Skin of body (tissue), 2 donors: Measurements from ENCODE around the gene FHIT. TPM values are rescaled to one million over a fixed set of nuclear protein-coding genes. Genes with fewer than 3 reads are reported as not detected.

Source experiments
- DNase-seq: peaks from one replicate; lab custom pipeline; 2025; lab: John Stamatoyannopoulos, UW
- total RNA-seq: library from RNA; depleted of rRNA; stranded (reverse); fragments of >200 nt; gene quantifications from one replicate; pipeline ENCODE4 v1.2.3, GENCODE V29; 2014

FHIT gene
- total RNA-seq, 1 donor from 2014 or later = 8.9 TPM

GRCh38 chr3:60767536-60767935 is 483.7 kb downstream of the FHIT start:
- DNase-seq = no peak

DNA sequence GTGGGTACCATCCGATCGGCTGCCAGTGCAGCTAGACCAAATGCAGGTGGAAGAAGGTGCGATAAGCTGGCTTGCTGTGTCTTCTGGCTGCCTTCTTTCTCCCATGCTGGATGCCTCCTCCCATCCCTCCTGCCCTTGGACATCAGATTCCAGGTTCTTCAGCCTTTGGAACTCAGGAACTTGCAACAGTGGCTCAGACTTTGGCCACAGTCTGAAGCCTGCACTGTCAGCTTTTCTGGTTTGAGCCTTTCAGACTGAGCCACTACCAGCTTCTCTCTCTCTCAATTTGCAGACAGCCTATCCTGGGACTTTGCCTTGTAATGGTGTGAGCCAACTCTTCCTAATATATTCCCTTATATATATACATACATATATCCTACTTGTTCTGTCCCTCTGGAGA is 485.5 kb downstream of the FHIT start:
- DNase-seq = no peak

DNA sequence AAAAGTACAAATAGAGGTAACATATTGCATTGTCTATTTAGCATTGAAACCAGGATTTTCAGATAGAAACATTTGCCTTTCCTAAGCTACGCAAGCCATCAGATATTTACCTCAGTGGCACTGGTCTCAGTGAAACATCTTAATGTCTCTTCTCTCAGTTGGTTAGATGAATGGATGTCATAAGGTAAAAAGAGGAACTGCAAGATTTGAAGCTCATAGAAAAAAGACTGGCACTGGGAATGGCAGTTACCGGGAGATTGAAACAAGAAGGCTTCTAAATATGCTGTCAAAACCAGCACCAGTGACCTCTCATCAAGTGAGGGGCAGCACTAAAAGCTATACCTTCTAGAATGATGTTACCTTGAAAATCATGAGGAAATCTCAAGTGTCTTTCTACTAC is 486.4 kb downstream of the FHIT start:
- DNase-seq = no peak

GRCh38 chr3:60760145-60760544 is 491.1 kb downstream of the FHIT start:
- no peak for DNase-seq

GRCh38 chr3:60759439-60759838 is 491.8 kb downstream of the FHIT start:
- DNase-seq = no peak

- no peak for DNase-seq
Observed at GRCh38 chr3:60758831-60759230, 492.4 kb downstream of the FHIT start.

DNA sequence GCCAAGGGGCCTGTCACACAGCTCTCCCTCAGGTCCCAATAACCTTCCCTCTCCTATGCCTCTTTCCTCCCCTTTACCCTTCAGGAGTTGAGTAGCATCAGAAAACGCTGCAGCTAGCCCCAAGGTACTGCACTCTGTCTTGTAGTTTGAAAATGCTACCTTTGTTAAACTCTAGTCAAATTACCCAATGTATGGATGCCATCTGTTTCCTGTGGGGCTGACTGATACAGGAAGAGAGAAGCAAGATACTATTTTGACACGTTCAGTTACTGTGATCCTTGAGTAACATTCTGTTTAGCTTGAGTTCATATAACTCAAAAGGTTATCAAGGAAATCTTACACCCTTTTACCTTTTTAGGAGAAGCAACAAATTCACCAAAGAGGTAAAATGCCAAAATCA is 493.1 kb downstream of the FHIT start:
- DNase-seq = no peak

GRCh38 chr3:60757724-60758123 is 493.5 kb downstream of the FHIT start:
- no peak for DNase-seq

DNA sequence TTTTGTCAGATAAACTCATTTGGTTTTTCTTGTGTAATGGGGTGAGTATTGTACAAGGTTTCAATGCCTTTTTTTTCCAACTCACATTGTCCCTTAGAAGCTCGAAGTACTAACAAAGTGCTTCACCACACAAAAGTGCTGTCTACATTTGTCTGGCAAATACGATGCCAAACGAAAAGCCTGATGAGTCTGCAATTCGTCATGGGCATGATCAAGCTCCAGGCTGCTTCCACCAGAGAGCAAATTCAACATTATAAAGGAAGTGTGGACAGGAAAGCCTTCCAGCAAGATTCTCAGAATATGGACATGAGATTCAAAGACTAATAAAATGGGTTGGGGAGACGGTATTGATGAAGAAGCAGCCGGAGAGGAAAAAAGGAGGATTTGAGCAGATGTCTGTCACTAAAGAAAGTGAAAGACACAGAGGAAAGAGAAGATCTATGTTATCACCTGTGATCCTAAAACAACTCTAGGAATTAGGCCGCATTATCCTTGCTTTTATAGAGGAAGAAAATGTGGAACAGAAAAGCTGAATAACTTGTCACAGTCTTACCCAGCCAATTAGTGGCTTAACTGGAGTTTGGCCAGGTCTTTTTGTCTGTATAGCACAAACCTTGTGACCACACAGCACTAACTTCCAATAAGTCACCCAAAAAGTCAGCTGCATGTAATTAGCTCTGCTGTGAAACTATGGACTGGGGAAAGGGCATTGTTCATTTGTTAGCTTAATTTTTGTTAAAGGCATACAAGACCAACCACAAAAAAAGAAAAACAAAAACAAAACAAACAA is 494.8 kb downstream of the FHIT start:
- no peak for DNase-seq

DNA sequence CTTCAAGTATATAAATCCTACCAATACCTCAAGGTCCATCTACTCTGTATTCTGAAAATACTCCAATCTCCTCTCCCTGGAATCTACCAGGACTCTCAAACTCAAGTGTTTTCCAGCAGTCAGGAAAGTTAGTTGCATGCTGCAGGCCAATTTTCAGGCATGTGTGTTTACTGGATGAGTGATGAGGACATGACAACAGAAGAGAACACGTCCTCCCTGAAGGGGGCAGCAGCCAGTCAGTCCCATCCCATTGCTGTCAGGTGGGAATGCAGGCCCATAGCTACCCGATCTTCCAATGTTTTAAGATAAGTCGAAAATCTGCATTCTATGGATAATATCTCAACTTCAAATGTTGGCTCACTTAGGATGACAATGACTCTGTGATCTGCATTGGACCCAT is 496.2 kb downstream of the FHIT start:
- DNase-seq = no peak

DNA sequence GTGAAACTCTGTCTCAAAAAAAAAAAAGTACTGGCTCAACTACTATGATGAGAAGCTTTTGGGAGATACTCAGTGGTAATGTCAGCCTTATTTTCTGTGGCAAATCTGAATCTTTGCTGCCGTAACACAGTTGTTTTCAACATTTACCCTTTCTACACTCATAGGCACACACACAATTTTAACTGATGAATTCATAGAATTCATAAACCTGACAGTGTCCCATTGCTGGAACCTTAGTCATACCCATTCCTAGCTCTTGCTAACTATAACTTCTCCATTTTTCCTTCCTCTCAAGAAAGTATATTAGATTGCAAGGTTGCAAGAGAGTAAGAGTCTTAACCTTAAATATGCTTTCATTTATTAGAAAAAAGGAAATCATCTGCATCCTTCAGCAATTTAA is 496.6 kb downstream of the FHIT start:
- DNase-seq = no peak

DNA sequence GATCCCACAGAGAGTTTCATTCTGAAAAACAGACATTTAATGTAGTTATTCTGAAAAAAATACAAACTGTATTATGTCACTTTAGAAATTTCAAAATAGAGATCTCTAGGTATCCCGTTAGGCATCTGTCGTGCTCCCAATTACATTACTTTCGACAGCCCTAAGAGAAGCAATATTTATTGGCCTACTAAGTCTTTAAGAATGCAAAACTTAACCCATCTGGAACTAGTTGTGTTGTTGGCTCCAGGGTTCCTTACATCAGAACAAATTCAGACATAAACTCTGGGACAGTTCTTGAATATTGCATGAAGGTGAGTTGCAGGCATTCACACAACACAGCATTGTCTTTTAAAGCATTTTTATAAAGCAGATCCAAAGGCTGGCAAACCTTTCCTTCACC is 498.4 kb downstream of the FHIT start:
- DNase-seq = peak; percentile 87

- DNase-seq = no peak
Observed at GRCh38 chr3:60746695-60747416, 504.4 kb downstream of the FHIT start.

- no peak for DNase-seq
Observed at GRCh38 chr3:60746043-60746638, 505.1 kb downstream of the FHIT start.

DNA sequence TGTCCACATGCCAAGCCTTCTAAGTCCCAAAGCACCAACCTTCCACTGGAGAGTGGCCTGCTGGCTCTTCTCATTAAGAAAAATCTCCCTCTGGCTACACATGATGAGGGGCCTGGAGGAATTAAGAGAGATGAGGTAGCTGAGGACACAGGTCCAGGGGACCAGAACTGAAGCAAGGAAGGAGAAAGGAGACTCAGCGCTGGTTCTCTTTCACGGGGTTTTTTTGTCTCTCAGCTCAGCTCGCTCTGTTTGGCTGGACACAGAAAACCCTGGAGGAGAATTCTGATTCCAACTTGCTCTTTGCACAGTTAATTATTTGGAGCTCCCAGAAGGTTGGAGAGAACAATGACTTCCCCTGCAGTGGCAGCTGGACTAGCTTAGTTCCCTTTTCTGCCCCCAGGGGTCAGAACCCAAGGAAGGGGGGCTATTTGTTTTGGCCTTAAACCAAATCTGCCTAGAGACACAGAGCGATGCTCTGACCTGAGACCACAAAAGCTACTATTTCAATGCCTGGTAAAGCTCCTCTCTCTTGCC is 507.6 kb downstream of the FHIT start:
- peak; percentile 11 for DNase-seq

GRCh38 chr3:60742606-60743145 is 508.6 kb downstream of the FHIT start:
- no peak for DNase-seq

DNA sequence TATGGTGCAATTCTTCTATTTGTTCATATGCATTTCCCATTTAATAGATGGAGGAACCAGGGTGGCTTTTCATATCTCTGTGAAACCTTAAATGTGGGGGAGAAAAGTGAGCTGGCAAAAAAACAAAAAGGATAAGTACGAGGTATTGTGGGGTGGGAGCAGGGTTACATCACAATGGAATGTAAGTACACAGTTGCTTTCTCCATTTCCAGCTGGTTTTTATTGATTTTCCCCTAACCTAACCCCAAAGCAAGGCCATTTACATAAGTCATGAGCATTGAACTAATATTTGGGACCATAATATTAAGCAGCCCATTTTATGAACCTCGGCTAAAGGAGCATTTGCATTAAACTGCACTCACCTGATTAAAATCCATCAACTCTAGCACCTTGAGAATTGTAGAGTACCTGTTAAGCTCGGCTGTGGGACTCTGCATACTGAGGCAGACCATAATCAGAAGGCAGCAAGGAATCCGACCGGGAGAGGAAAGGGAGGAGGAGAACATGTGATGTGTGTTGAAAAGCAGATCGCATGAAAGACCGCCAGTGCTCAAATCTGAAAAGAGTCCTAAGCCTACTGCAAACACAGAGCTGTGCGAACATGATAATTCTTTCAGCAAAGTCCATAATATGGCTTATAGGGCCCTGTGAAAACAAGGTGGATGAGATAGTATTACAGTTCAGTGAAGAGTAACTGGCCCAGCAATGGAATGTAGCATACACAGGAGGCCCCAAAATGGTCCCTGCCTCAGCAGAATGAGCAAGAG is 513.4 kb downstream of the FHIT start:
- DNase-seq = no peak

GRCh38 chr3:60730371-60730770 is 520.9 kb downstream of the FHIT start:
- DNase-seq = no peak

- DNase-seq = no peak
Observed at GRCh38 chr3:60729056-60729455, 522.2 kb downstream of the FHIT start.

DNA sequence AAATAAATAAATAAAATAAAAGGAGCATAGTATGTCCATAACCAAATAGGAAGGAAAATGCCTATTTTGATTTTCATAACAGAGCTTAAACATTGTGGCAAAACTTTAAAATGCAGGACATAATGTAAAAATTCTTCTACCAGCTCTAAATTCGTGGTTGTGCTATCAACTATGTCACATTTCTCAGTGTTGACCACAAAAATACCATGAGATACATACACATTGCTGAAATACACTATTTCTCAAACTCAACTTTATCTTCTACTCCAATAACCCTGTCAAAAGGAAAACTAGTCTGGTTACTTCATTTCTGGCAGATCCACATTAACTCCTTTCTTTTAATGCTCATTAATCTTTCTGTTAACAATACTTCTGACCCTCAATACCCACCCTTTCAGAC is 523.2 kb downstream of the FHIT start:
- DNase-seq = no peak

GRCh38 chr3:60720736-60721135 is 530.5 kb downstream of the FHIT start:
- DNase-seq = no peak
